Measurements from ENCODE around the gene AMER2. TPM values are rescaled to one million over a fixed set of nuclear protein-coding genes. Genes with fewer than 3 reads are reported as not detected.

Gene AMER2
- total RNA-seq, 2 donors from 2014 or later = not detected

- DNase-seq (ENCODE audit: low spot score) (no peak), ATAC-seq (ENCODE audit: insufficient number of reproducible peaks, low FRiP score, low read depth) (no peak)
These were observed 20.4 kb upstream of the AMER2 start for GRCh38 chr13:25192489-25192888.

GRCh38 chr13:25192052-25192451 is 20.0 kb upstream of the AMER2 start:
- H3K27me3 ChIP-seq (replicated peaks; ENCODE audit: insufficient read depth) = no peaks in the 10 kb centered on the region
- TF ChIP-seq CTCF (IDR thresholded peaks at IDR 0.05) = no peak
- ATAC-seq (ENCODE audit: insufficient number of reproducible peaks, low FRiP score, low read depth) = no peak
- H3K4me1 ChIP-seq (ENCODE audit: control insufficient read depth in 1 of 2, low read depth in 2 of 2) = no peaks in the 10 kb centered on the region
- no peak overlapping the region for H3K4me3 ChIP-seq
- no peaks in the 10 kb centered on the region for H3K9me3 ChIP-seq
- no peak for DNase-seq (ENCODE audit: low spot score)
- no peaks in the 10 kb centered on the region for H3K36me3 ChIP-seq
- H3K27ac ChIP-seq = no peak overlapping the region

More at GRCh38 chr13:25192489-25192888, 20.4 kb upstream of the AMER2 start:
- Histone ChIP-seq H3K4me3 (no peak overlapping the region), H3K27me3 (replicated peaks; ENCODE audit: insufficient read depth) (no peaks in the 10 kb centered on the region), H3K36me3 (no peaks in the 10 kb centered on the region), H3K27ac (no peak overlapping the region), H3K9me3 (no peaks in the 10 kb centered on the region), H3K4me1 (ENCODE audit: control insufficient read depth in 1 of 2, low read depth in 2 of 2) (no peaks in the 10 kb centered on the region)
- no peak for TF ChIP-seq CTCF (IDR thresholded peaks at IDR 0.05)

- no peaks in the 10 kb centered on the region for H3K27me3 ChIP-seq (replicated peaks; ENCODE audit: insufficient read depth)
- no peak for ATAC-seq (ENCODE audit: insufficient number of reproducible peaks, low FRiP score, low read depth)
These were observed 18.7 kb upstream of the AMER2 start for GRCh38 chr13:25190771-25191170.

GRCh38 chr13:25190256-25190655 is 18.2 kb upstream of the AMER2 start:
- Histone ChIP-seq H3K27me3 (replicated peaks; ENCODE audit: insufficient read depth) (no peaks in the 10 kb centered on the region), H3K4me3 (no peak overlapping the region), H3K27ac (no peak overlapping the region), H3K9me3 (no peaks in the 10 kb centered on the region), H3K36me3 (no peaks in the 10 kb centered on the region), H3K4me1 (ENCODE audit: control insufficient read depth in 1 of 2, low read depth in 2 of 2) (no peaks in the 10 kb centered on the region)
- ATAC-seq (ENCODE audit: insufficient number of reproducible peaks, low FRiP score, low read depth) (no peak), DNase-seq (ENCODE audit: low spot score) (no peak)
- no peak for TF ChIP-seq CTCF (IDR thresholded peaks at IDR 0.05)

More at GRCh38 chr13:25190771-25191170, 18.7 kb upstream of the AMER2 start:
- no peak for TF ChIP-seq CTCF (IDR thresholded peaks at IDR 0.05)
- H3K9me3 ChIP-seq = no peaks in the 10 kb centered on the region
- H3K4me1 ChIP-seq (ENCODE audit: control insufficient read depth in 1 of 2, low read depth in 2 of 2) = no peaks in the 10 kb centered on the region
- H3K27ac ChIP-seq = no peak overlapping the region
- H3K4me3 ChIP-seq = no peak overlapping the region
- no peak for DNase-seq (ENCODE audit: low spot score)
- H3K36me3 ChIP-seq = no peaks in the 10 kb centered on the region

GRCh38 chr13:25187596-25187995 is 15.5 kb upstream of the AMER2 start:
- no peak for TF ChIP-seq CTCF (IDR thresholded peaks at IDR 0.05)
- DNase-seq (ENCODE audit: low spot score) (no peak), ATAC-seq (ENCODE audit: insufficient number of reproducible peaks, low FRiP score, low read depth) (no peak)
- Histone ChIP-seq H3K4me1 (ENCODE audit: control insufficient read depth in 1 of 2, low read depth in 2 of 2) (no peaks in the 10 kb centered on the region), H3K27me3 (replicated peaks; ENCODE audit: insufficient read depth) (no peaks in the 10 kb centered on the region), H3K36me3 (no peaks in the 10 kb centered on the region), H3K9me3 (no peaks in the 10 kb centered on the region), H3K4me3 (no peak overlapping the region), H3K27ac (no peak overlapping the region)

Measured in thoracic aorta (tissue), 2 donors.